IPS-11a (cell line): ENCODE measurements around the gene TMPRSS7.

Experiments
- H3K4me3 ChIP-seq: one replicate; pipeline ENCODE4 v1.5.1; 2013; ENCODE audit warnings: low read depth, low read length, control low read depth

TMPRSS7 gene

DNA sequence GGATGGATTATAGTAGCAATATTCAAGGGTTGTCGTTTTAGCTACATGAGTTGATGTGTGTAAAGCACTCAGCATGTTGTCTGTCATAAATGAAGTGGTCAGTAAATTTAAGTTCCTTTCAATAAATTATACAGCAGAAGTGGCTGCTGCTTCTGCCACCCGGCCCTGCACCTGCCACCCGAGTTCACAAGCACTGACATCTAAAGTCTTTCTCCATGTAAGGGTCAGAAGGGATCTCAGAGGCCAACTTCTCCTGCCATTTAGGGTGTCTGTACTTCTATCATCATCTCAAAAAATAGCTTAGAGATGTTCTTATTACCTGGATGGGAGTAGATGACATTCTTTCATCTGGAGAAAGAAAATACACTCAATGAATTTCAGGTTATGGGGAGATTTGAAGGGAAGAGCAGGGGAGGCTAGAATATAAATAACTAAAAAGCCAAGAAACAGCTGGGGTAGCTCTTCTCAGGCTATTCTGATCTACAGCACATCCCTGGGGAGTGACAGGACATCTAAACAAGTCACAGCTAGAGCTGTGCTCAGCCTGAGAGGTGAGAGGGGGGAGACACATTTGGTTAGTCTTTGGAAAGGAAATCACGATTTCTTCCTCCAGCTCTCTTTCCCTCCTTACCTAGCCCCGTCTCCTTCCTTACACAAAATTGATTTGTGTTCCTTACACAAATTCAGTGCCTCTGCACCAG lies 90.5 kb downstream of the TMPRSS7 start:
- no peak overlapping the region for H3K4me3 ChIP-seq

DNA sequence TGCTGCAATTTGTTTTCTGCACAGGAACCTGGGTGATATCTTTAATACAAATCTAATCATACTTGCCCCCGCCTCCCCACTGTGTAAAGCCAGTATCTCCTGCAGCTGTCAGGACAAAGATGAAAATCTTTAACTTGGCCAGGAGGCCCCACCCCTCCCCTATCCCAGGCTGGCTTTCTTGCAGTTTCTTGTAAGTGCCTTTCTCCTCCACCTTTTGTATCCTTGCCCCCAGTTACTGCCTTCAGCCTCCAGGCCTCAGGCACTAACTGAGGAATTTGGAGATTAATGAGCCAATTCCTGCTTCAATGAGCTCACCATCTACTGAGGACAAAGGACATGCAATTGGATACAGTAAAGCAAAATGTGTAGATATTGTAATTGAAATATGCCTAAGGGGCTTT lies 92.0 kb downstream of the TMPRSS7 start:
- H3K4me3 ChIP-seq, result no peak overlapping the region

DNA sequence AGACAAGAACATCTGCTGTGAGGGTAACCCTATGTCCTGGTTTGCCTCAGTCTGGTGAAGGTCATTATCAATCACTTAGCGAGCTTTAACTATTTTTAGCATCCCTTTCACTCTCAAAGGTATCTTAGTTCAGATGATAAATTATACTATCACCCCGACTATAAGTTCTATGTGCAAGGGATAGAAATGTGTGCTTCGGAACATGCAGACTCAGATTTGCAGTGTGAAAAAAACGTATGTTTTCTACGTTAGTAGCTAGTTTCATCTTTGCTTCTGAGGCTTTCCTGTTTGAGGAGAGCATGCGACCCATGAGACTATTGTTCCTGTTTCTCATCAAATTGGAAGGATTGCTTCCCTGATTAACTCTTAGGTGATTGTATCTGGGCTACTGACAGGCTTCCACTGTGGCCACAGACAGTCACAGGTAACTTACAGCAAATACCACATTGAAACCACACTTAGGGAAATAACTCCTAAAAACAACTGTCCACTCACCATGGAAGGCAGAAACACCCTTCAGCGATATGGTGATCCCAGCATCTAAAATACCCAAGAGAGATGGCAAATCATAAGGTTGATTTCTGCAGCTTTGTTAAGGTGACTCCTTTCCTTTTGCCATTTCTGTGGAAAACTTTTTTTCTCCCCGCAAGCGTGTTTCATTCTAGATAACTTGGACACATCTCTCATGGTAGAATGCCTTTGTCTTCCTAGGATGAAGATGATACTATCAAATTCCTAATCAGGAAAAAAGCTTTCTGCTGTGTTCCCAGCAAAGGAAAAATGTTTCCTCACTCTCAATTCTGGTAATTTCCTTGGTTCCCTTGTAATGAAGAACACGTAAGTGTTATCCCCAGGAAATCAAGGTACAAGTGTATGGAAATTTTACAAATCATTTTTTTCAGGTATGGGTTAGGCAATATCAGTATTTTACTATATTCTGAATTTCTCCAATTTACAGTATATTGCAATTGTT lies 93.3 kb downstream of the TMPRSS7 start:
- no peak overlapping the region for H3K4me3 ChIP-seq

DNA sequence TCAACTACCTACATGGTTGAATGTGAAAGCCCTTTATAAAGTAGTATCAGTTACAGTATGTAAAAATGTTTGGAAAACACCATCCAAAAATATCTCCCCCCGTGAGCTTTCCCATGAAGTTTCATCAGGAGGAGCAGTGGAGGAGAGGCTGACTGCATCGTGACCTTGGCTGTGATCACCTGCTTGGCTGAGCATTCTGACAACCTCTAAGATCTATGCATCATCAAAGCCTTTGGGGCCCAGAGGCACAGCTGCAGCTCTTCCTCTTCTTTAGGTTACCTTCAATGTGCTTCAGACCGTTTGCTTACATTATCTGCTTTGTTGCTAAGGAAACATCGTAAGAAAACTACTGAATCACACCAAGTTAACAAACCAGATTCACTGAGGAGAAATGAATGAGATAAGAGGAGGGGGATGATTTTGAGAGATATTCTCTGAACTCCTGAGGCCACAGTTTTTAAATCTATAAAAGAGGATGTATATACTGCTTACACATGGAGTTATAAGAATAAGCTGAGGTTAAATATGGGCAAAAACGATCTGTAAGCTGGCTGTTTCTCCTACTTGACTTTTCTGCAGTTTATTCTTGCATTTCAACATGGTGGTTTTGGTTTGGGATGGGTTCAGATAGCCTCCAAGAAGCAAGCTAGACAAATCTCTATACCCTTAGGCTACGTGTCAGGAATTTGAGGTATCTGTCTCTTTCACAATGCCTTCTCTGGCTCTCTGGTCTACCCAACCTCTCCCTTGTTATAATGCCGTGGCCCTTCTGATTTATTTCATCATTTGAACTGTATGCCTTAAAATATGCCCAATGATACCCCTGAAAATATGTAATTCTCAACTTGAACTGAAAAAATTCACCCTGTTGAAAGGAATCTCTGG lies 94.5 kb downstream of the TMPRSS7 start:
- H3K4me3 ChIP-seq, result no peak overlapping the region

DNA sequence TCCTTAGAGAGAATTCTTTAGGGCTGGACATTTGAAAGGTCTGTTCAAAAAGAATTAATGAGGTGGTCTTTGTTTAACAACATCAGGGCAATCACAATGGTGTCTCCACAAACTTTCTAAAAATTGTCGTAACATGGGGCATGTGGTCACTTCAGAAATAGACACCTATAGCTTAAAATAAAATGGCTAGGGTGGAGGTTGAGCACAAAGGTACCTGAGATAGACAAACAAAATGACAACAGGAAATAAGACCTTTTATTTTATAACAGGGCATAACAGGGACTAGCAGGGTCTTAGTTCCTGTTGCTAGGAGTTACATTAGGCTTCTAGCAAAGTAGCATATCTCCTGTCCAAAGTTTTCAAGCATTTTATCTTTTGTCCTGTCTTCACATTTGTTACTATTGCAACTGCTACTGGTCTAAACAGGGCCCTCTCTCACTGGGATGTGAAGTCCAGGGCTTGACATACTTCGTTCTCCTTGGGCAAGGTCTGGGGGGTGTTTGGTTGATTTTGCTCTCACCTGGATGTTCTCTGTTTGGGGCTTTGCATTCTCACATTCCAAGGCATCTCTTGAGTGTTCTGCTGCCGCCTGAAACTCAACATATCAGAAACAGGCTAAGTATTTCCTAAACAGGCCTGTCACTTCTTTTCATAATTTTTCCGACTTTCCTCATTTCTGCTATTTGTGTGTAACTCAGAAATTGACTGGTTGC lies 95.5 kb downstream of the TMPRSS7 start:
- no peak overlapping the region for H3K4me3 ChIP-seq

DNA sequence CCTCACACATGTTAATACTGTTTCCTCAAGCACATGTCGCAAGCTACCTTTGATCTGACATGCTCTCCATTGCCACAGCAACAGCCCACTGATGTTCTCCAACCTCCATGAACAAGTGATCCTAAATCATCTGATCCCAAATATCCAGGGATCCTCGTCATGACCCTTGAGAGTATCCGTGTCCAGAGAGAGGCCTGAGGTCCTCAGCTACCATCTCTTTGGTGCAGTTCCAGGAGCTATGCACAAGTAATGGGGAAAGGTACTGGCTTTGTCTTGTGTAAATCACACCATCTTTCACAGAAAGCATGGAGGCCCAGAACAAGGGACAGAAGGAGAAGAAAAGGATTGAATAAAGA lies 96.1 kb downstream of the TMPRSS7 start:
- H3K4me3 ChIP-seq, result no peak overlapping the region
